Spleen (tissue), 11 donors: Measurements from ENCODE around the gene ABCG1. TPM values are rescaled to one million over a fixed set of nuclear protein-coding genes. Genes with fewer than 3 reads are reported as not detected.
A peak's percentile ranks its signal among the peaks of the same experiment; 100 is the strongest.

Source experiments
- DNase-seq: peaks from one replicate; pipeline ENCODE4 v3.0.0-alpha.2; 2020
- H3K27ac ChIP-seq, 8 donors: fragments of 200-600 bp; sonication (generic) in 7 of 8; 1 replicate in 4 of 8; 2 replicates in 4 of 8; pipeline versions ENCODE4 v1.5.0 to v1.8.0; 2016 to 2021; ENCODE audit warnings: inconsistent platforms in 4 of 8, mild to moderate bottlenecking in 4 of 8, moderate library complexity in 1 of 8
- H3K27me3 ChIP-seq, 7 donors: fragments of 200-600 bp; sonication (generic) in 6 of 7; replicated peaks in 1 of 7; 1 replicate in 4 of 7; 2 replicates in 3 of 7; pipeline versions ENCODE4 v1.5.0 to v1.8.0; 2016 to 2021; ENCODE audit warnings: inconsistent platforms in 3 of 7, mild to moderate bottlenecking in 1 of 7
- H3K36me3 ChIP-seq, 6 donors: fragments of 200-600 bp; sonication (generic) in 5 of 6; 1 replicate in 4 of 6; 2 replicates in 2 of 6; pipeline versions ENCODE4 v1.5.0 to v1.8.0; 2016 to 2021; ENCODE audit warnings: inconsistent platforms in 2 of 6
- H3K4me1 ChIP-seq, 6 donors: fragments of 200-600 bp; sonication (generic) in 5 of 6; 1 replicate in 3 of 6; 2 replicates in 3 of 6; pipeline versions ENCODE4 v1.5.0 to v1.8.0; 2016 to 2021; ENCODE audit warnings: inconsistent platforms in 3 of 6
- H3K4me3 ChIP-seq, 8 donors: fragments of 200-600 bp; sonication (generic) in 7 of 8; 1 replicate in 4 of 8; 2 replicates in 4 of 8; pipeline versions ENCODE4 v1.5.0 to v1.8.0; 2016 to 2021; ENCODE audit warnings: inconsistent platforms in 4 of 8, mild to moderate bottlenecking in 4 of 8, moderate library complexity in 2 of 8
- H3K9me3 ChIP-seq, 8 donors: fragments of 200-600 bp; sonication (generic) in 7 of 8; 1 replicate in 4 of 8; 2 replicates in 4 of 8; pipeline versions ENCODE4 v1.5.0 to v1.8.0; 2016 to 2021; ENCODE audit warnings: inconsistent platforms in 4 of 8
- POLR2A ChIP-seq, 3 donors: fragments of 450-650 bp; IDR thresholded peaks; one replicate each; pipeline ENCODE4 v1.5.1; 2017; ENCODE audit warnings: antibody characterized with exemption in 3 of 3, mild to moderate bottlenecking in 1 of 3
- POLR2AphosphoS5 ChIP-seq, 3 donors: sonication (generic); formaldehyde crosslinking; IDR thresholded peaks; one replicate each; pipeline ENCODE4 v1.5.1; 2017; ENCODE audit warnings: antibody characterized with exemption in 3 of 3
- WGBS, 5 donors: extraction: QIAGEN DNeasy Blood & Tissue Kit in 3 of 5; methylation state at CpG; one replicate each; pipeline versions ENCODE4 v1.1.5 to v1.1.7; 2013 to 2018; 5-methylcytosine and 5-hydroxymethylcytosine counted together
- intact Hi-C: fragments of 100-400 bp; cut with DNase I; formaldehyde crosslinking; loops from one replicate; pipeline ENCODE4 v1.15.0; 2023; ENCODE audit warnings: low total_unique reads
- polyA plus RNA-seq, 3 donors: library from polyadenylated mRNA; stranded (reverse); fragments of 200-250 nt; gene quantifications; one replicate each; pipeline ENCODE4 v1.2.1, GENCODE V29; 2013
- total RNA-seq, 7 donors: library from RNA; depleted of rRNA in 3 of 7; stranded (reverse); fragments of >200 nt in 3 of 7; fragmentation: NEBNext Ultra II Directional in 4 of 7; extraction: Animal tissue kit (Norgen Biotek cat#: 25700) in 4 of 7; gene quantifications; one replicate each; pipeline versions ENCODE4 v1.1.0 to v1.2.1, GENCODE V29; 2016 to 2021
- TF ChIP-seq, protein P1 (sequence below), 11 experiments: fragments of 200-600 bp in 7 of 11; fragments of 450-650 bp in 4 of 11; sonication (generic) in 4 of 11; IDR thresholded peaks in 8 of 11; conservative IDR thresholded peaks in 3 of 11; 1 replicate in 7 of 11; 2 replicates in 4 of 11; pipeline versions ENCODE4 v1.4.0 to v1.8.0; 2016 to 2021; ENCODE audit warnings: antibody characterized with exemption in 11 of 11, inconsistent platforms in 4 of 11, mild to moderate bottlenecking in 1 of 11
- donor health status: healthy with polysubstance abuse.
- donor health status: DM: no; HTN: no; CAD: no; lungs with moderate emphysema.
- donor health status: DM: no; HTN: no; CAD: no.
- donor health status: Bipolar disorder and iron deficiency.
- donor health status: healthy.
- donor health status: DM: no; HTN: no; CAD: no.
- donor health status: DM: yes; HTN: yes; CAD: no.

The ABCG1 gene
- total and polyA plus RNA-seq, 10 donors, result 14.6 to 143 (median 96.7) TPM

GRCh38 chr21:42295845-42296244 is 76.9 kb downstream of the ABCG1 start:
- H3K27ac ChIP-seq, result peak overlapping the region in 1 of 8 donors; percentile 15
- WGBS, 5 donors, result 69 to 80% (median 73%) methylated on average over 15 of the region's 15 CpGs
- no peaks in the 10 kb centered on the region for H3K9me3 ChIP-seq
- intact Hi-C loops, result no loop called here
- DNase-seq, result no peak
- H3K4me1 ChIP-seq, result peaks cover 0 to 24% (median 10%) of the 10 kb centered on the region in 6 donors
- no peak overlapping the region for H3K4me3 ChIP-seq
- TF ChIP-seq POLR2A (IDR thresholded peaks at IDR 0.05) (no peak), POLR2AphosphoS5 (IDR thresholded peaks at IDR 0.05) (peak in 2 of 3 donors; percentile 38 to 41)
- TF ChIP-seq, protein P1, sequence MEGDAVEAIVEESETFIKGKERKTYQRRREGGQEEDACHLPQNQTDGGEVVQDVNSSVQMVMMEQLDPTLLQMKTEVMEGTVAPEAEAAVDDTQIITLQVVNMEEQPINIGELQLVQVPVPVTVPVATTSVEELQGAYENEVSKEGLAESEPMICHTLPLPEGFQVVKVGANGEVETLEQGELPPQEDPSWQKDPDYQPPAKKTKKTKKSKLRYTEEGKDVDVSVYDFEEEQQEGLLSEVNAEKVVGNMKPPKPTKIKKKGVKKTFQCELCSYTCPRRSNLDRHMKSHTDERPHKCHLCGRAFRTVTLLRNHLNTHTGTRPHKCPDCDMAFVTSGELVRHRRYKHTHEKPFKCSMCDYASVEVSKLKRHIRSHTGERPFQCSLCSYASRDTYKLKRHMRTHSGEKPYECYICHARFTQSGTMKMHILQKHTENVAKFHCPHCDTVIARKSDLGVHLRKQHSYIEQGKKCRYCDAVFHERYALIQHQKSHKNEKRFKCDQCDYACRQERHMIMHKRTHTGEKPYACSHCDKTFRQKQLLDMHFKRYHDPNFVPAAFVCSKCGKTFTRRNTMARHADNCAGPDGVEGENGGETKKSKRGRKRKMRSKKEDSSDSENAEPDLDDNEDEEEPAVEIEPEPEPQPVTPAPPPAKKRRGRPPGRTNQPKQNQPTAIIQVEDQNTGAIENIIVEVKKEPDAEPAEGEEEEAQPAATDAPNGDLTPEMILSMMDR (IDR thresholded peaks at IDR 0.05 in 8 of 11, conservative IDR thresholded peaks at IDR 0.05 in 3 of 11), result no peak
- H3K27me3 ChIP-seq, result peaks cover 0 to 5% (median 0%) of the 10 kb centered on the region in 7 donors
- peaks cover 0 to 80% (median 45%) of the 10 kb centered on the region in 6 donors for H3K36me3 ChIP-seq

- Histone ChIP-seq H3K4me1 (peaks cover 0 to 30% (median 14%) of the 10 kb centered on the region in 6 donors), H3K27me3 (peaks cover 0 to 5% (median 0%) of the 10 kb centered on the region in 7 donors), H3K4me3 (no peak overlapping the region), H3K9me3 (no peaks in the 10 kb centered on the region), H3K36me3 (peaks cover 0 to 74% (median 39%) of the 10 kb centered on the region in 6 donors), H3K27ac (no peak overlapping the region)
- 64 to 79% (median 76%) methylated on average over 7 of the region's 7 CpGs for WGBS, 5 donors
- intact Hi-C loops, result no loop called here
- no peak for TF ChIP-seq POLR2AphosphoS5 (IDR thresholded peaks at IDR 0.05)
- no peak for TF ChIP-seq POLR2A (IDR thresholded peaks at IDR 0.05)
- TF ChIP-seq, protein P1 (IDR thresholded peaks at IDR 0.05 in 8 of 11, conservative IDR thresholded peaks at IDR 0.05 in 3 of 11), result no peak
- DNase-seq, result no peak
Observed at GRCh38 chr21:42296501-42296900, 77.6 kb downstream of the ABCG1 start.

DNA sequence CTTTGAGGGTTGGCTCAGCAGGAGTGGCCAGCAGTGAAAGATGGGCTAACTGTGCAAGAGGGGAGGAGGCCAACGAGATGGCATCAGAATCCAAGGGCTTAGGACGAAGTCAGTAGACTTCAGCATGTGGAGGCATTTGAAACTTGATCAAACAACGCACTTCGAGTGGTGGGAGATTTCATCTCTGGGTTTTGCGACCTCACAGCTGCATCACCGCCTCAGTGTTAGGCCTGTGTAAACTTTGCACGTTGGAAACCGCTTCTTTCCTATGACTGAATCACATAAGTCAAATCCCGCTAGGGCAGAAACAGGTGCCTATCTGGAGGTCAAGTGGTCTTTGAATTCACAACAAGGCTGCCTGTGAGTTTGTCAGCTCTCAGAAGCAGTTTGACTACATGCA is 78.4 kb downstream of the ABCG1 start:
- H3K4me3 ChIP-seq, result no peak overlapping the region
- peak overlapping the region in 1 of 8 donors; percentile 84 for H3K27ac ChIP-seq
- intact Hi-C loops, result no loop called here
- H3K36me3 ChIP-seq, result peaks cover 0 to 65% (median 30%) of the 10 kb centered on the region in 6 donors
- no peak for DNase-seq
- TF ChIP-seq, protein P1 (IDR thresholded peaks at IDR 0.05 in 8 of 11, conservative IDR thresholded peaks at IDR 0.05 in 3 of 11), result no peak
- TF ChIP-seq POLR2AphosphoS5 (IDR thresholded peaks at IDR 0.05), result peak in 1 of 3 donors; percentile 11
- peaks cover 0 to 5% (median 0%) of the 10 kb centered on the region in 7 donors for H3K27me3 ChIP-seq
- no peaks in the 10 kb centered on the region for H3K9me3 ChIP-seq
- H3K4me1 ChIP-seq, result peaks cover 0 to 39% (median 19%) of the 10 kb centered on the region in 6 donors
- WGBS, 5 donors, result 82 to 92% (median 83%) methylated on average over 9 of the region's 9 CpGs

DNA sequence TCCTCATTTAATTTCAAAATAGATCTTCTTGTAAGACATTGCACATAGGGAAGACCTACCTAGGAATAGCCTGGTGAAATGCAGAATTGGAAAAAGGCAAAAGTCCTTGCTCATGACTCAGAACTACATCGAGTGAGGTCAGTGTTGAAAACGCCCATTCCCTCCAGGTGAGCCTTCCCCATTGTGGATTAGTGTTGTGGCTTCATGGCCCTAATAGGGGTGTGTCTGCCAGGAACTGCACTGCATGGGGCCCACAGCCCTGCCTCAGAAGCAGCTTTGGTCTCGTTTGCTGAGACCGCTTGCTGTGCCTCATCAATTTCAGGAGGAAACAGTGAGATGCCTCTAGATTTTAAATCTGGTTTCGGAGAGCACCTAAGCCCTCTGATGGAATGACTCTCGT is 79.3 kb downstream of the ABCG1 start:
- Histone ChIP-seq H3K4me3 (no peak overlapping the region), H3K27me3 (peaks cover 0 to 5% (median 0%) of the 10 kb centered on the region in 7 donors), H3K36me3 (peaks cover 0 to 56% (median 30%) of the 10 kb centered on the region in 6 donors), H3K4me1 (peaks cover 0 to 48% (median 24%) of the 10 kb centered on the region in 6 donors), H3K9me3 (no peaks in the 10 kb centered on the region), H3K27ac (peak overlapping the region in 5 of 8 donors; percentile 9 to 84 (median 59))
- intact Hi-C loops, result no loop called here
- 74 to 82% (median 79%) methylated on average over 6 of the region's 6 CpGs for WGBS, 5 donors
- DNase-seq, result no peak
- TF ChIP-seq POLR2A (IDR thresholded peaks at IDR 0.05) (no peak), POLR2AphosphoS5 (IDR thresholded peaks at IDR 0.05) (no peak)
- TF ChIP-seq, protein P1 (IDR thresholded peaks at IDR 0.05 in 8 of 11, conservative IDR thresholded peaks at IDR 0.05 in 3 of 11), result no peak
